Fibroblast of skin of scalp (primary cell): Measurements from ENCODE around the gene SMCO1. TPM values are rescaled to one million over a fixed set of nuclear protein-coding genes. Genes with fewer than 3 reads are reported as not detected.
"Not testable (repeated sequence)": the region's sequence is repeated elsewhere in the genome, so short reads cannot be mapped to it uniquely, and the experiment has no call there.

Experiments used
- DNase-seq: peaks from one replicate; pipeline ENCODE4 v3.0.0-alpha.2; 2013
- polyA plus RNA-seq, 2 experiments: library from polyadenylated mRNA; unstranded; fragments of 120-200 nt; gene quantifications; one replicate each; pipeline ENCODE4 v1.2.1, GENCODE V29; 2013; ENCODE audit not compliant: insufficient read length in 2 of 2

SMCO1 gene
- not detected for polyA plus RNA-seq (2013, experiment 1 of 2; ENCODE audit: insufficient read length)
- polyA plus RNA-seq (2013, experiment 2 of 2; ENCODE audit: insufficient read length): 0.10 TPM

- no peak for DNase-seq
These were observed at the start of gene SMCO1 for GRCh38 chr3:196514913-196515621. SMCO1 (minus strand) TSS chr3:196515346; CDS start chr3:196515209, 137 bp downstream.

- no peak for DNase-seq
These were observed 48.6 kb upstream of the SMCO1 start for GRCh38 chr3:196563721-196564225.

GRCh38 chr3:196559826-196560225 is 44.7 kb upstream of the SMCO1 start:
- DNase-seq: peak; percentile 8

- no peak for DNase-seq
These were observed 43.3 kb upstream of the SMCO1 start for GRCh38 chr3:196558476-196558875.

- DNase-seq: no peak
These were observed 42.1 kb upstream of the SMCO1 start for GRCh38 chr3:196557236-196557635.

- DNase-seq: no peak
These were observed 40.1 kb upstream of the SMCO1 start for GRCh38 chr3:196555295-196555694.

- DNase-seq: no peak
These were observed 39.1 kb upstream of the SMCO1 start for GRCh38 chr3:196554205-196554604.

- DNase-seq: no peak
These were observed 38.4 kb upstream of the SMCO1 start for GRCh38 chr3:196553551-196553950.

GRCh38 chr3:196552253-196552652 is 37.1 kb upstream of the SMCO1 start:
- DNase-seq: no peak

GRCh38 chr3:196550172-196550571 is 35.0 kb upstream of the SMCO1 start:
- DNase-seq: not testable (repeated sequence)

GRCh38 chr3:196549312-196549711 is 34.2 kb upstream of the SMCO1 start:
- DNase-seq: not testable (repeated sequence)

GRCh38 chr3:196547067-196547466 is 31.9 kb upstream of the SMCO1 start:
- DNase-seq: no peak

- DNase-seq: no peak
These were observed 31.4 kb upstream of the SMCO1 start for GRCh38 chr3:196546537-196546936.

GRCh38 chr3:196544491-196544992 is 29.4 kb upstream of the SMCO1 start:
- no peak for DNase-seq

- DNase-seq: no peak
These were observed 26.7 kb upstream of the SMCO1 start for GRCh38 chr3:196541684-196542445.

GRCh38 chr3:196537319-196537984 is 22.3 kb upstream of the SMCO1 start:
- peak; percentile 8 for DNase-seq

- DNase-seq: peak; percentile 53
These were observed 18.1 kb upstream of the SMCO1 start for GRCh38 chr3:196533260-196533681.

- no peak for DNase-seq
These were observed 16.3 kb upstream of the SMCO1 start for GRCh38 chr3:196531418-196531817.

GRCh38 chr3:196528639-196529233 is 13.6 kb upstream of the SMCO1 start:
- peak; percentile 76 for DNase-seq

GRCh38 chr3:196525141-196525540 is 10.0 kb upstream of the SMCO1 start:
- DNase-seq: no peak

GRCh38 chr3:196524527-196524926 is 9.4 kb upstream of the SMCO1 start:
- no peak for DNase-seq

GRCh38 chr3:196523841-196524240 is 8.7 kb upstream of the SMCO1 start:
- DNase-seq: no peak
